Tibial nerve (tissue), 4 donors: Measurements from ENCODE around the gene SLC38A7. TPM values are rescaled to one million over a fixed set of nuclear protein-coding genes. Genes with fewer than 3 reads are reported as not detected.

ENCODE experiments used
- DNase-seq, 2 donors: peaks; one replicate each; pipeline ENCODE4 v3.0.0-alpha.2; 2019; ENCODE audit warnings: low spot score in 2 of 2
- H3K27ac ChIP-seq, 4 donors: fragments of 200-600 bp; sonication (generic) in 3 of 4; one replicate each; pipeline ENCODE4 v1.5.1; 2017 to 2019; ENCODE audit warnings: mild to moderate bottlenecking in 1 of 4
- H3K27me3 ChIP-seq, 2 donors: fragments of 200-600 bp; sonication (generic) in 1 of 2; one replicate each; pipeline versions ENCODE4 v1.5.1 to v1.6.0; 2017 to 2019
- H3K36me3 ChIP-seq, 3 donors: fragments of 200-600 bp; sonication (generic); one replicate each; pipeline ENCODE4 v1.5.1; 2018 to 2019
- H3K4me1 ChIP-seq, 4 donors: fragments of 200-600 bp; sonication (generic) in 3 of 4; one replicate each; pipeline ENCODE4 v1.5.1; 2017 to 2019
- H3K4me3 ChIP-seq, 4 donors: fragments of 200-600 bp; sonication (generic) in 3 of 4; one replicate each; pipeline ENCODE4 v1.5.1; 2017 to 2019; ENCODE audit warnings: mild to moderate bottlenecking in 1 of 4, moderate library complexity in 1 of 4
- H3K9me3 ChIP-seq, 4 donors: fragments of 200-600 bp; sonication (generic) in 3 of 4; one replicate each; pipeline ENCODE4 v1.5.1; 2017 to 2019
- CTCF ChIP-seq, 5 experiments: fragments of 200-600 bp in 3 of 5; fragments of 450-650 bp in 2 of 5; sonication (generic) in 3 of 5; IDR thresholded peaks; one replicate each; pipeline ENCODE4 v1.5.1; 2016 to 2019; ENCODE audit warnings: antibody characterized with exemption in 5 of 5, mild to moderate bottlenecking in 3 of 5, moderate library complexity in 2 of 5
- EP300 ChIP-seq, 2 donors: sonication (generic); formaldehyde crosslinking; IDR thresholded peaks; one replicate each; pipeline ENCODE4 v1.6.1; 2017; ENCODE audit warnings: antibody characterized with exemption in 2 of 2, mild to moderate bottlenecking in 1 of 2
- POLR2A ChIP-seq, 2 donors: fragments of 450-650 bp; IDR thresholded peaks; one replicate each; pipeline ENCODE4 v1.6.1; 2017; ENCODE audit warnings: antibody characterized with exemption in 2 of 2, mild to moderate bottlenecking in 2 of 2, moderate library complexity in 2 of 2
- WGBS, 2 donors: methylation state at CpG; one replicate each; pipeline ENCODE4 v1.1.5; 2018; 5-methylcytosine and 5-hydroxymethylcytosine counted together
- total RNA-seq, 4 donors: library from RNA; depleted of rRNA; stranded (reverse); fragments of >200 nt; gene quantifications; one replicate each; pipeline ENCODE4 v1.1.0, GENCODE V29; 2016

Gene SLC38A7
- total RNA-seq, 4 donors from 2014 or later: 9.0 to 34.8 (median 13.2) TPM

GRCh38 chr16:58644765-58645487 lies 39.6 kb downstream of the SLC38A7 start:
- Histone ChIP-seq H3K27ac (no peak overlapping the region), H3K27me3 (no peaks in the 10 kb centered on the region), H3K4me3 (no peak overlapping the region), H3K4me1 (no peaks in the 10 kb centered on the region), H3K36me3 (no peaks in the 10 kb centered on the region), H3K9me3 (no peaks in the 10 kb centered on the region)
- TF ChIP-seq EP300 (IDR thresholded peaks at IDR 0.05): no peak
- no peak for TF ChIP-seq CTCF (IDR thresholded peaks at IDR 0.05)
- TF ChIP-seq POLR2A (IDR thresholded peaks at IDR 0.05): no peak
- 89 to 93% methylated on average over 8 of the region's 8 CpGs for WGBS, 2 donors
- no peak for DNase-seq

GRCh38 chr16:58644108-58644507 lies 40.5 kb downstream of the SLC38A7 start:
- H3K27me3 ChIP-seq: no peaks in the 10 kb centered on the region
- no peak for DNase-seq
- H3K4me3 ChIP-seq: no peak overlapping the region
- no peaks in the 10 kb centered on the region for H3K9me3 ChIP-seq
- no peak for TF ChIP-seq CTCF (IDR thresholded peaks at IDR 0.05)
- no peak for TF ChIP-seq EP300 (IDR thresholded peaks at IDR 0.05)
- TF ChIP-seq POLR2A (IDR thresholded peaks at IDR 0.05): no peak
- H3K4me1 ChIP-seq: no peaks in the 10 kb centered on the region
- H3K36me3 ChIP-seq: no peaks in the 10 kb centered on the region
- H3K27ac ChIP-seq: no peak overlapping the region
- WGBS, 2 donors: 62 to 85% methylated on average over 5 of the region's 5 CpGs

- no peak for TF ChIP-seq CTCF (IDR thresholded peaks at IDR 0.05)
- no peak for TF ChIP-seq POLR2A (IDR thresholded peaks at IDR 0.05)
- no peak for TF ChIP-seq EP300 (IDR thresholded peaks at IDR 0.05)
- WGBS, 2 donors: 87% methylated on average over 5 of the region's 5 CpGs; no CpG with 5 or more reads in 1 of the 2 donors
- no peaks in the 10 kb centered on the region for H3K27me3 ChIP-seq
These were observed 43.6 kb downstream of the SLC38A7 start for GRCh38 chr16:58640949-58641348.

GRCh38 chr16:58639836-58640235 lies 44.7 kb downstream of the SLC38A7 start:
- DNase-seq: no peak
- no peak overlapping the region for H3K27ac ChIP-seq
- WGBS, 2 donors: 88 to 100% methylated on average over 4 to 8 of the region's 8 CpGs
- no peaks in the 10 kb centered on the region for H3K36me3 ChIP-seq
- no peak overlapping the region for H3K4me3 ChIP-seq
- H3K27me3 ChIP-seq: no peaks in the 10 kb centered on the region
- H3K9me3 ChIP-seq: no peaks in the 10 kb centered on the region
- TF ChIP-seq CTCF (IDR thresholded peaks at IDR 0.05) (no peak), EP300 (IDR thresholded peaks at IDR 0.05) (no peak), POLR2A (IDR thresholded peaks at IDR 0.05) (no peak)
- H3K4me1 ChIP-seq: peaks cover 0 to 7% (median 0%) of the 10 kb centered on the region in 4 donors

More at GRCh38 chr16:58640949-58641348, 43.6 kb downstream of the SLC38A7 start:
- no peaks in the 10 kb centered on the region for H3K9me3 ChIP-seq
- no peaks in the 10 kb centered on the region for H3K36me3 ChIP-seq
- peaks cover 0 to 7% (median 0%) of the 10 kb centered on the region in 4 donors for H3K4me1 ChIP-seq
- H3K4me3 ChIP-seq: no peak overlapping the region
- DNase-seq: no peak
- no peak overlapping the region for H3K27ac ChIP-seq

GRCh38 chr16:58639230-58639629 lies 45.3 kb downstream of the SLC38A7 start:
- DNase-seq: no peak
- H3K27ac ChIP-seq: no peak overlapping the region
- TF ChIP-seq POLR2A (IDR thresholded peaks at IDR 0.05): no peak
- TF ChIP-seq CTCF (IDR thresholded peaks at IDR 0.05): no peak
- TF ChIP-seq EP300 (IDR thresholded peaks at IDR 0.05): no peak
- H3K36me3 ChIP-seq: no peaks in the 10 kb centered on the region
- 68 to 95% methylated on average over 4 of the region's 4 CpGs for WGBS, 2 donors
- H3K4me1 ChIP-seq: peaks cover 0 to 7% (median 0%) of the 10 kb centered on the region in 4 donors
- H3K4me3 ChIP-seq: no peak overlapping the region
- H3K9me3 ChIP-seq: no peaks in the 10 kb centered on the region
- no peaks in the 10 kb centered on the region for H3K27me3 ChIP-seq
